Ishikawa (cell line): Measurements from ENCODE around the gene PRPF6.

Experiments used
- CEBPB ChIP-seq: IDR thresholded peaks from 2 replicates; pipeline ENCODE4 v1.6.1; 2012
- CREB1 ChIP-seq: IDR thresholded peaks from 2 replicates; pipeline ENCODE4 v1.6.1; 2012; ENCODE audit warnings: low read depth
- EGR1 ChIP-seq: IDR thresholded peaks from 2 replicates; pipeline ENCODE4 v1.6.1; 2012
- FOXM1 ChIP-seq: IDR thresholded peaks from 2 replicates; pipeline ENCODE4 v1.6.1; 2012; ENCODE audit warnings: low read depth, borderline replicate concordance
- NFIC ChIP-seq: IDR thresholded peaks from 2 replicates; pipeline ENCODE4 v1.6.1; 2012
- RAD21 ChIP-seq: IDR thresholded peaks from 2 replicates; pipeline ENCODE4 v1.6.1; 2012; ENCODE audit warnings: low read depth
- TAF1 ChIP-seq: IDR thresholded peaks from 2 replicates; pipeline ENCODE4 v1.6.1; 2012; ENCODE audit warnings: low read depth, mild to moderate bottlenecking
- TCF12 ChIP-seq: IDR thresholded peaks from 2 replicates; pipeline ENCODE4 v1.6.1; 2012; ENCODE audit warnings: low read depth
- TEAD4 ChIP-seq: IDR thresholded peaks from 2 replicates; pipeline ENCODE4 v1.6.1; 2012
- YY1 ChIP-seq: IDR thresholded peaks from 2 replicates; pipeline ENCODE4 v1.6.1; 2012; ENCODE audit warnings: low read depth
- ZBTB7A ChIP-seq: IDR thresholded peaks from 2 replicates; pipeline ENCODE4 v1.6.1; 2012; ENCODE audit warnings: low read depth
- TF ChIP-seq, protein P1 (sequence below): IDR thresholded peaks from 2 replicates; pipeline ENCODE4 v1.6.1; 2012; ENCODE audit warnings: low read depth, mild to moderate bottlenecking
- TF ChIP-seq, protein P2 (sequence below): IDR thresholded peaks from 2 replicates; pipeline ENCODE4 v1.6.1; 2012
- TF ChIP-seq, protein P3 (sequence below): IDR thresholded peaks from 2 replicates; pipeline ENCODE4 v1.6.1; 2012

PRPF6 gene

GRCh38 chr20:64045346-64046011 is 64.5 kb downstream of the PRPF6 start:
- TF ChIP-seq TAF1 (no peak), EGR1 (no peak), CEBPB (no peak), CREB1 (no peak), ZBTB7A (no peak), TEAD4 (no peak)
- TF ChIP-seq, protein P1, sequence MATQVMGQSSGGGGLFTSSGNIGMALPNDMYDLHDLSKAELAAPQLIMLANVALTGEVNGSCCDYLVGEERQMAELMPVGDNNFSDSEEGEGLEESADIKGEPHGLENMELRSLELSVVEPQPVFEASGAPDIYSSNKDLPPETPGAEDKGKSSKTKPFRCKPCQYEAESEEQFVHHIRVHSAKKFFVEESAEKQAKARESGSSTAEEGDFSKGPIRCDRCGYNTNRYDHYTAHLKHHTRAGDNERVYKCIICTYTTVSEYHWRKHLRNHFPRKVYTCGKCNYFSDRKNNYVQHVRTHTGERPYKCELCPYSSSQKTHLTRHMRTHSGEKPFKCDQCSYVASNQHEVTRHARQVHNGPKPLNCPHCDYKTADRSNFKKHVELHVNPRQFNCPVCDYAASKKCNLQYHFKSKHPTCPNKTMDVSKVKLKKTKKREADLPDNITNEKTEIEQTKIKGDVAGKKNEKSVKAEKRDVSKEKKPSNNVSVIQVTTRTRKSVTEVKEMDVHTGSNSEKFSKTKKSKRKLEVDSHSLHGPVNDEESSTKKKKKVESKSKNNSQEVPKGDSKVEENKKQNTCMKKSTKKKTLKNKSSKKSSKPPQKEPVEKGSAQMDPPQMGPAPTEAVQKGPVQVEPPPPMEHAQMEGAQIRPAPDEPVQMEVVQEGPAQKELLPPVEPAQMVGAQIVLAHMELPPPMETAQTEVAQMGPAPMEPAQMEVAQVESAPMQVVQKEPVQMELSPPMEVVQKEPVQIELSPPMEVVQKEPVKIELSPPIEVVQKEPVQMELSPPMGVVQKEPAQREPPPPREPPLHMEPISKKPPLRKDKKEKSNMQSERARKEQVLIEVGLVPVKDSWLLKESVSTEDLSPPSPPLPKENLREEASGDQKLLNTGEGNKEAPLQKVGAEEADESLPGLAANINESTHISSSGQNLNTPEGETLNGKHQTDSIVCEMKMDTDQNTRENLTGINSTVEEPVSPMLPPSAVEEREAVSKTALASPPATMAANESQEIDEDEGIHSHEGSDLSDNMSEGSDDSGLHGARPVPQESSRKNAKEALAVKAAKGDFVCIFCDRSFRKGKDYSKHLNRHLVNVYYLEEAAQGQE, result no peak

DNA sequence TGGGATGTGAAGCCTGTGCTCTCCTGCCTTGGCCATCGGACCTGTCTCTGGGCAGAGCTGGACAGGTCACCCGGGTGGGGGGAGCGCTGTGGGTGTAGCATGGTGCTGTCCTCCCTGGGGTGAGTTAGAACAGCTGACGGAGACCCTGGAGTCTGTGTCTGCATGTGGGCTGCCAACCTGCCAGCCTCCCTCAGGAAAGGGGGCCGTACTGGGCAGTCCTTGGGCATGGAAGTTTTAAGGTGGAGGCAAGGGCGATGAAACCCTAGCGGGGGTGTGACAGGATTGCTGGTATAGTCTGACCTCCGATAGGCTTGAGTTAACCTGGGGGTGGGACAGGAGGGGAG is 66.1 kb downstream of the PRPF6 start:
- no peak for TF ChIP-seq EGR1
- no peak for TF ChIP-seq CREB1
- TF ChIP-seq, protein P2, sequence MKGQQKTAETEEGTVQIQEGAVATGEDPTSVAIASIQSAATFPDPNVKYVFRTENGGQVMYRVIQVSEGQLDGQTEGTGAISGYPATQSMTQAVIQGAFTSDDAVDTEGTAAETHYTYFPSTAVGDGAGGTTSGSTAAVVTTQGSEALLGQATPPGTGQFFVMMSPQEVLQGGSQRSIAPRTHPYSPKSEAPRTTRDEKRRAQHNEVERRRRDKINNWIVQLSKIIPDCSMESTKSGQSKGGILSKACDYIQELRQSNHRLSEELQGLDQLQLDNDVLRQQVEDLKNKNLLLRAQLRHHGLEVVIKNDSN, result no peak

GRCh38 chr20:64047968-64048401 is 67.1 kb downstream of the PRPF6 start:
- TF ChIP-seq TAF1, result no peak
- TF ChIP-seq CREB1, result no peak
- TF ChIP-seq RAD21, result no peak
- TF ChIP-seq FOXM1, result no peak
- no peak for TF ChIP-seq TEAD4
- no peak for TF ChIP-seq YY1
- no peak for TF ChIP-seq NFIC
- no peak for TF ChIP-seq TCF12
- TF ChIP-seq, protein P2, result peak; percentile 45; the same call in 1 of the 2 replicates
- no peak for TF ChIP-seq ZBTB7A
- TF ChIP-seq EGR1, result no peak
- TF ChIP-seq, protein P1, result no peak
- TF ChIP-seq, protein P3, sequence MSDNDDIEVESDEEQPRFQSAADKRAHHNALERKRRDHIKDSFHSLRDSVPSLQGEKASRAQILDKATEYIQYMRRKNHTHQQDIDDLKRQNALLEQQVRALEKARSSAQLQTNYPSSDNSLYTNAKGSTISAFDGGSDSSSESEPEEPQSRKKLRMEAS, result 0 out of 2 replicates have a peak, but pooled peaks have one; percentile 18

DNA sequence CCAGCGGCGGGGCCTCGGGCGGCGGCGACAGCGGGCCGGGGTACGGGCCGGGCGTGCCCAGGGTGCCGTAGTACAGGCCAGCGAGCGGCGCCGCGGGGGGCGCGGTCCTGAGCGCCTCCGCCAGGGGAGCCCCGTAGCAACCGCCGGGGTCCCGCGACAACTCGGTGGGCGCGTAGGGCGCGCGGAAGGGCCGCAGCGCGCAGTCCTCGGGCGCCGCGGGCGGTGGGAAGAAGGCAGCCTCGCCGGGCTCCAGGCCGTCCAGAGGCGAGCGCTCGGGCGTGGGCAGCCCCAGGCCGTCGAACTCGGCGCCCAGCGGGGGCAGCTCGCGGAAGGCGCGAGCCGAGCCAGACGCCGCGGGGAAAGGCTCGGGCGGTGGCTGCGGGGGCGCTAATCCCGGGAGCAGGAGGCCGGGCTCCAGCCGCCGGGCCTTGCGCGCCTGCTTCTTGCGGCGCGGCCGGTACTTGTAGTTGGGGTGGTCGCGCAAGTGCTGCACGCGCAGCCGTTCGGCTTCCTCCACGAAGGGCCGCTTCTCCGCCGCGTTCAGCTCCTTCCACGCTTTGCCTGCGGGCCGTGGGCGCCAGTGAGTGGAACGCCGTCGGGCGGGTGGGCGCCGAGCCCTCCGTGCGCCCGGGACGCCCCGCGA is 67.6 kb downstream of the PRPF6 start:
- no peak for TF ChIP-seq NFIC
- no peak for TF ChIP-seq TEAD4
- TF ChIP-seq, protein P1, result no peak
- TF ChIP-seq, protein P2, result no peak
- no peak for TF ChIP-seq TCF12
- no peak for TF ChIP-seq RAD21
